Fibroblast of villous mesenchyme (primary cell): Measurements from ENCODE around the gene RARS2. TPM values are rescaled to one million over a fixed set of nuclear protein-coding genes. Genes with fewer than 3 reads are reported as not detected.
A peak's percentile ranks its signal among the peaks of the same experiment; 100 is the strongest.

Experiments
- DNase-seq: peaks from one replicate; pipeline ENCODE4 v3.0.0-alpha.2; 2010; ENCODE audit warnings: low read depth
- H3K4me3 ChIP-seq: 2 replicates; pipeline ENCODE4 v1.5.1; 2011; ENCODE audit warnings: low read depth, mild to moderate bottlenecking, low read length
- total RNA-seq: library from RNA; depleted of rRNA; stranded (reverse); fragments of >200 nt; gene quantifications from 2 replicates; pipeline ENCODE4 v1.2.3, GENCODE V29; 2012
- TF ChIP-seq, protein P1 (sequence below): IDR thresholded peaks from 2 replicates; pipeline ENCODE4 v1.5.1; 2012; ENCODE audit warnings: low read depth, mild to moderate bottlenecking, low read length; ENCODE audit not compliant: insufficient read depth

Gene RARS2
- total RNA-seq, 1 donor: 51.8 TPM

- no peak for DNase-seq
- TF ChIP-seq, protein P1, sequence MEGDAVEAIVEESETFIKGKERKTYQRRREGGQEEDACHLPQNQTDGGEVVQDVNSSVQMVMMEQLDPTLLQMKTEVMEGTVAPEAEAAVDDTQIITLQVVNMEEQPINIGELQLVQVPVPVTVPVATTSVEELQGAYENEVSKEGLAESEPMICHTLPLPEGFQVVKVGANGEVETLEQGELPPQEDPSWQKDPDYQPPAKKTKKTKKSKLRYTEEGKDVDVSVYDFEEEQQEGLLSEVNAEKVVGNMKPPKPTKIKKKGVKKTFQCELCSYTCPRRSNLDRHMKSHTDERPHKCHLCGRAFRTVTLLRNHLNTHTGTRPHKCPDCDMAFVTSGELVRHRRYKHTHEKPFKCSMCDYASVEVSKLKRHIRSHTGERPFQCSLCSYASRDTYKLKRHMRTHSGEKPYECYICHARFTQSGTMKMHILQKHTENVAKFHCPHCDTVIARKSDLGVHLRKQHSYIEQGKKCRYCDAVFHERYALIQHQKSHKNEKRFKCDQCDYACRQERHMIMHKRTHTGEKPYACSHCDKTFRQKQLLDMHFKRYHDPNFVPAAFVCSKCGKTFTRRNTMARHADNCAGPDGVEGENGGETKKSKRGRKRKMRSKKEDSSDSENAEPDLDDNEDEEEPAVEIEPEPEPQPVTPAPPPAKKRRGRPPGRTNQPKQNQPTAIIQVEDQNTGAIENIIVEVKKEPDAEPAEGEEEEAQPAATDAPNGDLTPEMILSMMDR: no peak
- no peak overlapping the region for H3K4me3 ChIP-seq
Measured at GRCh38 chr6:87600576-87600975, 10.8 kb upstream of the RARS2 start.

GRCh38 chr6:87590990-87591389 lies 1.2 kb upstream of the RARS2 start:
- H3K4me3 ChIP-seq: peak overlapping the region; percentile 70
- DNase-seq: no peak
- TF ChIP-seq, protein P1: no peak

DNA sequence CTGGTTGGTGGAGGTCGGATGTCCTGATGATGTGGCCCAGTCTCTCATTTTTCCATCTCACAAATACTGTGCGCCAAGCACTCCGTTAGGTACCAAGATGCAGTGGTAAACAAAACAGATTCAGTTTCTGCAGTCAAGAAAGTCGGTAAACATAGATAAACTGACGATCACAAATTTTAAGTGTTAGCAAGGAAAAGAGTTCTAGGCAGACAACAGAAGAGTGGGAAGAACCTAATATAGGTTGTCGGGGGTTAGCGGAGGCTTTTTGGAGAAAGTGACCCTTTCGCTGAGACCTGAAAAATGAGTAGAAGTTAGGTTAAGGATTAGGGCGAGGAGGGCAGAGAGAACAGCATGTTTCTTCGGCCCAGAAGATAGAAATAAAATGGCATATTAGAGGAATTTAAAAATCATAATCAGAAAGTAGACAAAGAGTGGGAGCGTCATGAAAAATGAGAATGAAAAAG lies 662 bp upstream of the RARS2 start:
- TF ChIP-seq, protein P1: no peak
- DNase-seq: no peak
- peak overlapping the region; percentile 70 for H3K4me3 ChIP-seq

DNA sequence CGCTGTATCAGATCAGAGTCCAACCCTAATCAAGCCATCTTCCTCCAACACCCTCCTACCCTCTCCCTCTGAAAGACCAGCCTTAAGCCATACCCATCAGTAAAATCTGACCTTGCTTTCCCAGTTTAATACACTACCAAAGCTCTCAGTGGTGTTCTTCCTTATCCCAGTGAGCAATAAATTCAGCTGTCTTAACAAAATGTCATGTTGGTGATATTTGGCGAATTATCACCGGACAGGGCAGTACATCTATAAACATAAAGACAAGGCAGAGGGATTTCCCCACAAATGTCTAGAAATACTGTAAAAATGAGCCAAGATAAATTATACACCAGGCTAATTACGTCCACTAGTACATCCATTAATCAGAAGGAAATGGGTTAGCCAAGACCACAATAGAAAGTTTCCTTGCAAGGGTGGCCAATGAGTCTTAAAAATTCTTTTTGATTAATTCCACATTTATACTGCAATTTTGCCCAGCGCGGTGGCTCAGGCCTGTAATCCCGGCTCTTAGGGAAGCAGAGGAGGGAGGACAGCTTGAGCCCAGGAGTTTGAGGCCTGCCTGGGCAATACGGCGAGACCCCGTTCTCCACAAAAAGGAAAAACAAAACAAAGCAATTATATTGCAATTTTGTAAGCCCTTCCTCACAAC lies 905 bp downstream of the RARS2 start:
- DNase-seq: no peak
- peak overlapping the region; percentile 70 for H3K4me3 ChIP-seq
- TF ChIP-seq, protein P1: no peak

DNA sequence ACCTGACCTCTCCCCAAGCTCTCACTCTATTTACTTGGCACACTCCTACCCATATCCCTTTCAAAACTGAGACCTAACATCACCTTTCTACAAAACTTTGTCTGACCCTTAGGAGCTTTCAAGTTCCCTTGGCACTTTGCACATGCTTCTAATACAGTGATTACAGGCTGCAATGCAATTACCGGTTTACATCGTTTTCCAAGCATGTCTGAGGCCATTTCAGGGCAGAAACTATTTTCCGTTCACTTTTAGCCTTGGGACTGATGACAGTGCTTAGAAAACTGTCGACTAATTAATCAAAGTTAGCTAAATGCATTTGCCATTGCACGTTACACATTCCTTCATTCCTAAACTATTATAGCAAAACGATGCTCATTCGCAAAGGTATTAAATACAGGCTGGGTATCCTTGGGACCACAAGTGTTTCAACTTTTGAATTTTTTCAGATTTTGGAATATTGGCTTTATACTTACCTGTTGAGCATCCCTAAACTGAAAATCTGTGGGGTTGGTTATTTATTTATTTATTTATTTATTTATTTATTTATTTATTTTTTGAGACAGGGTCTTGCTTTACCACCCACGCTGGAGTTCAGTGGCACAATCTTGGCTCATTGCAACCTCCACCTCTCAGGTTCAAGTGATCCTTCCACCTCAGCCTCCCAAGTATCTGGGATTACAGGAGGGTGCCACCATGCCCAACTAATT lies 3.3 kb downstream of the RARS2 start:
- TF ChIP-seq, protein P1: no peak
- H3K4me3 ChIP-seq: no peak overlapping the region
- no peak for DNase-seq

- no peak for DNase-seq
- TF ChIP-seq, protein P1: no peak
- no peak overlapping the region for H3K4me3 ChIP-seq
Measured at GRCh38 chr6:87583822-87584221, 6.0 kb downstream of the RARS2 start.
